Endothelial cell (in vitro differentiated cells): ENCODE results near the gene UCHL1. TPM values are rescaled to one million over a fixed set of nuclear protein-coding genes. Genes with fewer than 3 reads are reported as not detected.

ENCODE experiments used
- DNase-seq: peaks from one replicate; pipeline ENCODE4 v3.0.0; 2021; ENCODE audit warnings: low spot score
- H3K27ac Mint-ChIP-seq: one replicate; pipeline ENCODE4 v1.8.0; 2021; ENCODE audit warnings: mixed read lengths, inconsistent platforms; ENCODE audit not compliant: unreplicated experiment
- H3K27me3 Mint-ChIP-seq: one replicate; pipeline ENCODE4 v1.8.0; 2021; ENCODE audit warnings: mild to moderate bottlenecking, moderate library complexity, mixed read lengths, inconsistent platforms; ENCODE audit not compliant: unreplicated experiment
- H3K36me3 Mint-ChIP-seq: one replicate; pipeline ENCODE4 v1.8.0; 2021; ENCODE audit warnings: mild to moderate bottlenecking, low read depth, mixed read lengths, inconsistent platforms; ENCODE audit not compliant: unreplicated experiment
- H3K4me1 Mint-ChIP-seq: one replicate; pipeline ENCODE4 v1.8.0; 2021; ENCODE audit warnings: mild to moderate bottlenecking, mixed read lengths, inconsistent platforms; ENCODE audit not compliant: unreplicated experiment
- H3K4me3 Mint-ChIP-seq: one replicate; pipeline ENCODE4 v1.8.0; 2021; ENCODE audit warnings: mild to moderate bottlenecking, mixed read lengths, inconsistent platforms; ENCODE audit not compliant: unreplicated experiment
- H3K9me3 Mint-ChIP-seq: one replicate; pipeline ENCODE4 v1.8.0; 2021; ENCODE audit warnings: mixed read lengths, inconsistent platforms; ENCODE audit not compliant: unreplicated experiment
- CTCF ChIP-seq: fragments of 200-600 bp; sonication (generic); IDR thresholded peaks from one replicate; pipeline ENCODE4 v1.5.0; 2021; ENCODE audit warnings: antibody characterized with exemption; ENCODE audit not compliant: unreplicated experiment
- total RNA-seq: library from RNA; stranded (reverse); fragmentation: NEBNext Ultra II Directional; extraction: Animal tissue kit (Norgen Biotek cat#: 25700); gene quantifications from one replicate; pipeline ENCODE4 v1.2.1, GENCODE V29; 2021; ENCODE audit not compliant: unreplicated experiment

Gene UCHL1
- total RNA-seq, 1 donor from 2014 or later: 397 TPM

GRCh38 chr4:41257257-41257901, 651 bp downstream of the UCHL1 start:
- Mint-ChIP-seq H3K4me3 (peak overlapping the region; percentile 95), H3K27ac (no peak overlapping the region), H3K36me3 (peaks cover 24% of the 10 kb centered on the region), H3K27me3 (peaks cover 2% of the 10 kb centered on the region), H3K4me1 (peaks cover 20% of the 10 kb centered on the region), H3K9me3 (no peaks in the 10 kb centered on the region)
- DNase-seq: peak; percentile 52
- TF ChIP-seq CTCF: no peak

- peaks cover 20% of the 10 kb centered on the region for H3K4me1 Mint-ChIP-seq
These were observed 1.2 kb downstream of the UCHL1 start for GRCh38 chr4:41257906-41258305.

GRCh38 chr4:41258783-41259182, 2.1 kb downstream of the UCHL1 start:
- H3K27me3 Mint-ChIP-seq: peaks cover 2% of the 10 kb centered on the region
- H3K4me3 Mint-ChIP-seq: peak overlapping the region; percentile 95
- H3K4me1 Mint-ChIP-seq: peaks cover 25% of the 10 kb centered on the region
- H3K36me3 Mint-ChIP-seq: peaks cover 31% of the 10 kb centered on the region
- H3K9me3 Mint-ChIP-seq: no peaks in the 10 kb centered on the region
- no peak for TF ChIP-seq CTCF
- peak overlapping the region; percentile 91 for H3K27ac Mint-ChIP-seq
- peak; percentile 45 for DNase-seq

More at GRCh38 chr4:41257906-41258305, 1.2 kb downstream of the UCHL1 start:
- Mint-ChIP-seq H3K4me3 (peak overlapping the region; percentile 95), H3K27ac (peak overlapping the region; percentile 91), H3K36me3 (peaks cover 24% of the 10 kb centered on the region), H3K27me3 (peaks cover 2% of the 10 kb centered on the region), H3K9me3 (no peaks in the 10 kb centered on the region)
- no peak for TF ChIP-seq CTCF
- DNase-seq: no peak

GRCh38 chr4:41260116-41260733, 3.5 kb downstream of the UCHL1 start:
- Mint-ChIP-seq H3K4me1 (peaks cover 25% of the 10 kb centered on the region), H3K4me3 (no peak overlapping the region), H3K36me3 (peaks cover 37% of the 10 kb centered on the region), H3K9me3 (no peaks in the 10 kb centered on the region), H3K27me3 (peaks cover 2% of the 10 kb centered on the region), H3K27ac (no peak overlapping the region)
- TF ChIP-seq CTCF: no peak
- no peak for DNase-seq

GRCh38 chr4:41262198-41262597, 5.5 kb downstream of the UCHL1 start:
- H3K36me3 Mint-ChIP-seq: peaks cover 47% of the 10 kb centered on the region
- peaks cover 18% of the 10 kb centered on the region for H3K4me1 Mint-ChIP-seq
- no peak for DNase-seq
- H3K4me3 Mint-ChIP-seq: no peak overlapping the region
- H3K27ac Mint-ChIP-seq: no peak overlapping the region
- TF ChIP-seq CTCF: no peak
- no peaks in the 10 kb centered on the region for H3K9me3 Mint-ChIP-seq
- peaks cover 2% of the 10 kb centered on the region for H3K27me3 Mint-ChIP-seq
